ENCODE results near the gene PPIF. TPM values are rescaled to one million over a fixed set of nuclear protein-coding genes. Genes with fewer than 3 reads are reported as not detected.

PPIF gene
- total and polyA plus RNA-seq, 2 donors (not counting 3 experiments of a cell fraction or from before 2014, with no cell fraction given): 50.7 to 51.2 TPM

GRCh38 chr10:79320316-79320715, 27.0 kb upstream of the PPIF start:
- dilution Hi-C loops (cut with MboI; ENCODE audit: extremely low pct_ligation_motif_present, low sequenced_read_pairs): no loop called here
- Histone ChIP-seq H3K9me1 (replicated peaks; ENCODE audit: control insufficient read depth, extremely low read depth, insufficient read depth, low read length) (no peaks in the 10 kb centered on the region), H3K79me2 (ENCODE audit: control insufficient read depth, insufficient read depth, low read length) (no peaks in the 10 kb centered on the region), H3K27ac (ENCODE audit: insufficient read depth, low read depth, low read length) (no peak overlapping the region), H3K27me3 (ENCODE audit: control insufficient read depth in 2 of 2, insufficient read depth in 2 of 2, low read length in 2 of 2) (no peaks in the 10 kb centered on the region), H3K4me2 (ENCODE audit: insufficient read depth, low read length) (no peak overlapping the region), H3K4me3 (replicated peaks in 1 of 3; ENCODE audit: insufficient read depth in 1 of 3, low read depth in 1 of 3, low read length in 3 of 3) (no peak overlapping the region), H3K4me1 (ENCODE audit: control insufficient read depth, extremely low read depth, insufficient read depth, low read length) (peaks cover 11% of the 10 kb centered on the region), H4K20me1 (replicated peaks; ENCODE audit: control insufficient read depth, extremely low read depth, insufficient read depth, low read length) (no peaks in the 10 kb centered on the region), H3K9me3 (replicated peaks; ENCODE audit: control insufficient read depth, insufficient read depth, low read length) (no peaks in the 10 kb centered on the region), H3K9ac (replicated peaks; ENCODE audit: extremely low read depth, insufficient read depth, low read length) (no peak overlapping the region), H3K36me3 (ENCODE audit: control insufficient read depth in 2 of 2, extremely low read depth in 1 of 2, insufficient read depth in 2 of 2, low read length in 2 of 2) (no peaks in the 10 kb centered on the region), H2AFZ (ENCODE audit: low read depth, low read length) (no peak overlapping the region)
- intact Hi-C loops (cut with micrococcal nuclease): no loop called here
- DNase-seq (ENCODE audit: low read depth, low spot score) (no peak), FAIRE-seq (no peak)
- POLR2A ChIA-PET: no interaction called here
- TF ChIP-seq GATA2 (IDR thresholded peaks at IDR 0.05; ENCODE audit: insufficient read depth, insufficient read length, low read depth, low read length): no peak
- no peak for TF ChIP-seq EZH2 (IDR thresholded peaks at IDR 0.05; ENCODE audit: borderline replicate concordance, low read depth, low read length, severe bottlenecking)
- TF ChIP-seq POLR2A (IDR thresholded peaks at IDR 0.05; ENCODE audit: low read depth, low read length): no peak
- TF ChIP-seq JUN (IDR thresholded peaks at IDR 0.05; ENCODE audit: borderline replicate concordance, insufficient read depth, insufficient read length, low read depth): no peak
- TF ChIP-seq MYC (IDR thresholded peaks at IDR 0.05; ENCODE audit: low read depth, low read length): no peak
- TF ChIP-seq CTCF (IDR thresholded peaks at IDR 0.05; ENCODE audit: extremely low read depth in 1 of 2, insufficient read depth in 1 of 2, low read depth in 1 of 2, low read length in 2 of 2): no peak
- TF ChIP-seq FOS (IDR thresholded peaks at IDR 0.05; ENCODE audit: borderline replicate concordance, insufficient read depth, low read length): no peak
- no peak for TF ChIP-seq MAX (IDR thresholded peaks at IDR 0.05; ENCODE audit: insufficient read depth, insufficient read length)
- no peak for TF ChIP-seq POLR2AphosphoS5 (IDR thresholded peaks at IDR 0.05; ENCODE audit: insufficient read depth, low read depth, low read length)
- CTCF ChIA-PET: interaction anchor here (0.5 to 1.0 kb wide), 2 partner anchors 25 to 126 kb away, joined by 3 read pairs; no protein-coding TSS in a partner anchor
- no TSS peak for BruUV-seq (replicated peaks)
